ENCODE results near the gene CYP11A1. TPM values are rescaled to one million over a fixed set of nuclear protein-coding genes. Genes with fewer than 3 reads are reported as not detected.

Gene CYP11A1
- total RNA-seq, 1 donor from 2014 or later = 2.0 TPM

DNA sequence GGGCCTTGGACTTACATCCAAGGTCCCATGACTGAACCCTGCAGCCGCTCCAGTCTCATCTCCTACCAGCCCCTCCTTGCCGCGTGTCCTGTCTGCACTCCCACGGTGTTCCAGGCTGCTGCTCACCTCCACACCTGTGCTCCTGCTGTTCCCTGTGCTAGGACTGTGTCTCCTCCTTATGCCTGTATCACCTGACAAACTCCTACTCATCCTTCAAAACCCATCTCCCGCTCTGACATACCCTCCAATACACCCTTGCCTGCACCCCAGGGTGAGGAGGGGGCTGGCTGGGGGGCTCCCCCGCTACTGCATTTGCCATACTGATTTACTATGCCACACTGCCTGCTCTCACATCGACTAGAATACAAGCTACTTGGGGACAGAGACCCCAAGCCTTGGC, 53.6 kb downstream of the CYP11A1 start:
- TF ChIP-seq, protein P1, sequence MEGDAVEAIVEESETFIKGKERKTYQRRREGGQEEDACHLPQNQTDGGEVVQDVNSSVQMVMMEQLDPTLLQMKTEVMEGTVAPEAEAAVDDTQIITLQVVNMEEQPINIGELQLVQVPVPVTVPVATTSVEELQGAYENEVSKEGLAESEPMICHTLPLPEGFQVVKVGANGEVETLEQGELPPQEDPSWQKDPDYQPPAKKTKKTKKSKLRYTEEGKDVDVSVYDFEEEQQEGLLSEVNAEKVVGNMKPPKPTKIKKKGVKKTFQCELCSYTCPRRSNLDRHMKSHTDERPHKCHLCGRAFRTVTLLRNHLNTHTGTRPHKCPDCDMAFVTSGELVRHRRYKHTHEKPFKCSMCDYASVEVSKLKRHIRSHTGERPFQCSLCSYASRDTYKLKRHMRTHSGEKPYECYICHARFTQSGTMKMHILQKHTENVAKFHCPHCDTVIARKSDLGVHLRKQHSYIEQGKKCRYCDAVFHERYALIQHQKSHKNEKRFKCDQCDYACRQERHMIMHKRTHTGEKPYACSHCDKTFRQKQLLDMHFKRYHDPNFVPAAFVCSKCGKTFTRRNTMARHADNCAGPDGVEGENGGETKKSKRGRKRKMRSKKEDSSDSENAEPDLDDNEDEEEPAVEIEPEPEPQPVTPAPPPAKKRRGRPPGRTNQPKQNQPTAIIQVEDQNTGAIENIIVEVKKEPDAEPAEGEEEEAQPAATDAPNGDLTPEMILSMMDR (IDR thresholded peaks at IDR 0.05; ENCODE audit: unreplicated experiment) = no peak
- peaks cover 43% of the 10 kb centered on the region for H3K27me3 Mint-ChIP-seq
- no peaks in the 10 kb centered on the region for H3K9me3 Mint-ChIP-seq (ENCODE audit: low read depth)
- DNase-seq (ENCODE audit: low spot score, unreplicated experiment) = no peak
- H3K36me3 Mint-ChIP-seq (ENCODE audit: insufficient read depth) = no peaks in the 10 kb centered on the region
- no peak overlapping the region for H3K27ac Mint-ChIP-seq
- H3K4me1 Mint-ChIP-seq (ENCODE audit: low read depth) = peaks cover 26% of the 10 kb centered on the region
- H3K4me3 Mint-ChIP-seq (ENCODE audit: low read depth) = no peak overlapping the region

DNA sequence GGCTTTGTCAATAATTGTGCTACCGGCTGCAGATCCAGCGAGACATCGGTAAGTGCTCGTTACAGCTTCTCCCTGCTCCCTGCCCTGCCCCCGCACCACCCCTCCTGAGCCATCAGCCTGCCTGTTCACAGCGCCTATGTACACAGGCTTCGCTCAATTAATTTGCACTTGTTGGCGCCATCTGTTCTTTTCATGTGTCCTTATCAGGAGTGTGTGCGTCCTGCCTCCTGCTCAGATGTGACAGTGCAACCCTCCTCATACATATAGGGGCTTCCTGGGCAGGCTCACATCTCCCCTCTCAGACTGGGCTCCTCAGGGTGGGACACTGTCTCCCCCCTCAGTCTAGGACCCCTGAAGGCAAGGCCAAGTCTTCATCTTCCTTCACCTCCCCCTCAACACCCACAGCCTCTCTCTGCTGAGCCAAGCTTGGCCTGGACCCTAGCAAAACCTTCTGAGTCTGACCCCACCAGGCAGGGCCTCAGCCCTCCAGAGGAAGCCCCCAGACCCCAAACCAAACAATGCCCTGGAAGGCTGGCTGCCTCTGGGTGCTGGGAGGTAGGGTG, 54.9 kb downstream of the CYP11A1 start:
- TF ChIP-seq, protein P1 (IDR thresholded peaks at IDR 0.05; ENCODE audit: unreplicated experiment) = no peak
- Mint-ChIP-seq H3K27ac (peak overlapping the region; percentile 91), H3K4me3 (ENCODE audit: low read depth) (peak overlapping the region; percentile 42), H3K27me3 (peaks cover 45% of the 10 kb centered on the region), H3K4me1 (ENCODE audit: low read depth) (peaks cover 35% of the 10 kb centered on the region), H3K36me3 (ENCODE audit: insufficient read depth) (no peaks in the 10 kb centered on the region), H3K9me3 (ENCODE audit: low read depth) (no peaks in the 10 kb centered on the region)
- no peak for DNase-seq (ENCODE audit: low spot score, unreplicated experiment)

DNA sequence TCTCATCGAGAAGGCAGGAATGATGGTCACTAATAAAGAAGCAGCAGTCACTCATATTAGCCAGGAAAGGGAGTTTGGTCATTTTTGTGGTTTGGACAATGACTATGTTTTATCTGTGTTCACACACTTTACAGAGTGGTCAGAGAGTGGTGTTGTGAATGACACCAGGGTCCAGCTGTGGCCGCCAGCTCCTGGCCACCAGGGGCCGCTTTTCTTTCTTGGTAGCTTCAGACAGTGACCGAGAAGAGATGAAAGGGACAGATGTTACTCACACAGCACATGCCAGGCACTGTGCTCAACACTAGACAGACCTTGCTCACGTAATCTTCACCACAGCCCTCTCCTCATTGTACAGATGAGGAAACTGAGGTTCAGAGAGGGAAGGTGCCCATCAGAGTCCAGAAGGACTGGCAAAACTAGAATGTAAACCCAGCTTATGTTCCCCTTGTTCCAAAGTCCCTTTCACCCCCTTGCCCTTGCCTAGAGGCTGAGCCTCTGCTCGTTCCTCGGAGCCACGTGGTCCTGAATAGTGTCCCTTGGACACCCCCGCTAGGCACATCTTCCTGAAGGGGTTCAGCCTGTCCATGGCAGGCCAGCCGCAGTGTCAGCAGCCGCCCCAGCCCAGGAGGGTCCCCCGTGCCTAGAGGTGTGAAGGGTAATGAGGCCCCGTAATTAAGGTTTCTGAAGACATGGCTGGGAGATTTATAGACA, 55.6 kb downstream of the CYP11A1 start:
- Mint-ChIP-seq H3K4me1 (ENCODE audit: low read depth) (peaks cover 41% of the 10 kb centered on the region), H3K27ac (no peak overlapping the region), H3K9me3 (ENCODE audit: low read depth) (no peaks in the 10 kb centered on the region), H3K27me3 (peaks cover 49% of the 10 kb centered on the region), H3K4me3 (ENCODE audit: low read depth) (no peak overlapping the region), H3K36me3 (ENCODE audit: insufficient read depth) (no peaks in the 10 kb centered on the region)
- TF ChIP-seq, protein P1 (IDR thresholded peaks at IDR 0.05; ENCODE audit: unreplicated experiment) = peak; percentile 62
- no peak for DNase-seq (ENCODE audit: low spot score, unreplicated experiment)

DNA sequence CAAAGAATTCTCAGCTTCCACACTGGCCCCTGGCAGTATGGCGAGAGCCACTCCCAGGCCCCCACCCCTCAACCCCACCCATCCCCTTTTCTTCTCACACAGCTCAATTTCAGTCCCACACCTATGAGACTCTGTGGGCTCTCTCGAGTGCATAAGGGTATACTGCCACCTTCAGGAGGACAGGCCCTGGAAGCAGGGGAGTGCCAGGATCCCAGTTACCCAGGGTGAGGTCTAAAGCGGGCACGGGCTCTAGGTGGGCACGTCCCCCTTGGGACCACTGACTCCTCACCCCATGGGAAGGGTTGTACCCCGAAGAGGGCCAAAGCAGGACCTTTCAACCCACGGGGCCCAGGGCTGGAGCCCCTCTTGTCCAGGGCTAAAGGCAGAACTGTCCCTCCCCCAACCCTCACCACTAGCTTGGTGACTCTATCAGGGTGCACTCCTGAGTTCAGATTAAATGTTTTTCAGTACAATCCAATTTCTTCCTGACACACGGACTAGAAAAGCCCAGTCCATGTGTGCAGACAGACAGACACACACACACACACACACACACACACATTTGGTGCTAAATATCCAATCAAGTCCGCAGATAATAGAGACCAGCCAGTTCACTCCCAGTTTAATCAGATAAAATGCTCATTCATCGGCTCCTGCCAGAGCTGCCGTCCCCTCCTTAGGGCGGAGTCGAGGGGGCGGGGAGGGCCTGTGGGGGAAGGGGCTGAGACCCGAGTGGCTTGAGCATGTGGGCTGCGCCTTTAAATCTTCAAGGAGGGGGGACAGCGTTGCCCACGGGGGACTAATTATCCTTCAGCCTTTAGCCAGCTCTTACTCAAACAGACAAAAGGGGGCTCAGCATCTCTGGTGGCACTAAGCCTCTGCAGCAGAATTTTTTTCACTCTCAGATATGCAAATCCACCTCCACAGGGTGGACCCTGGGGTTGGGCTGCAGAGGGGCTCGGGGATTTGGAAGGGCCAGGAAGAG, 59.3 kb downstream of the CYP11A1 start:
- no peak for DNase-seq (ENCODE audit: low spot score, unreplicated experiment)
- Mint-ChIP-seq H3K27ac (peak overlapping the region; percentile 45), H3K4me1 (ENCODE audit: low read depth) (peaks cover 46% of the 10 kb centered on the region), H3K27me3 (peaks cover 70% of the 10 kb centered on the region), H3K4me3 (ENCODE audit: low read depth) (peak overlapping the region; percentile 6), H3K36me3 (ENCODE audit: insufficient read depth) (no peaks in the 10 kb centered on the region), H3K9me3 (ENCODE audit: low read depth) (no peaks in the 10 kb centered on the region)
- TF ChIP-seq, protein P1 (IDR thresholded peaks at IDR 0.05; ENCODE audit: unreplicated experiment) = peak; percentile 66

DNA sequence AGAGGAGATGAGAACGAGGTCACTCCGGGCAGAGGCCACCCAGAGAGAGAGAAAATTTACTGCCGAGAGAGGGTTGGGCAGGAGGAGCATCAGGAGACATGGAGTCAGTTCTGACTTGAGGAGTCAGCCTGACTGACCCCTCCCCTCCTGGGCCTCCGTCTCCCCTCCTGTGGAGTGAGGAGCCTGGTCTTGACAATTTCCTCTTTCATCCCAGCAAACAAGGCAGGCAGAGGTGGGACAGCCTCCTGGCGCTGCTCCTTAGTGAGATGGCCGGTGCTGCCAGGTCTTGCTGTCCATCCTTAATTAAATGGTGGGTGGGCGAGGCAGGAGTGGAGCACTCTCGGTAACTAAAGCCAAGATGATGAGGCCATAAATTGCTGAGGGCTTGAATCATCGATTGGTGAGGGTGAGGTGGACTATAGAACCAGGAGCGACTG, 60.6 kb downstream of the CYP11A1 start:
- Mint-ChIP-seq H3K4me1 (ENCODE audit: low read depth) (peaks cover 38% of the 10 kb centered on the region), H3K9me3 (ENCODE audit: low read depth) (no peaks in the 10 kb centered on the region), H3K27me3 (peaks cover 81% of the 10 kb centered on the region), H3K4me3 (ENCODE audit: low read depth) (no peak overlapping the region), H3K27ac (peak overlapping the region; percentile 20), H3K36me3 (ENCODE audit: insufficient read depth) (no peaks in the 10 kb centered on the region)
- DNase-seq (ENCODE audit: low spot score, unreplicated experiment) = no peak
- TF ChIP-seq, protein P1 (IDR thresholded peaks at IDR 0.05; ENCODE audit: unreplicated experiment) = no peak

Measured in progenitor cell of endocrine pancreas (in vitro differentiated cells).